Astrocyte of the spinal cord (primary cell): Measurements from ENCODE around the gene F10.

Source experiments
- DNase-seq: peaks from one replicate; pipeline ENCODE4 v3.0.0; 2011; ENCODE audit warnings: low read depth, low spot score
- H3K4me3 ChIP-seq: 2 replicates; pipeline ENCODE4 v1.5.1; 2011; ENCODE audit warnings: low read depth, mild to moderate bottlenecking, low read length, moderate library complexity
- in situ Hi-C: cut with HindIII; loops from 2 replicates; pipeline ENCODE4 v1.10.0; 2017; ENCODE audit warnings: low sequenced_read_pairs
- TF ChIP-seq, protein P1 (sequence below): IDR thresholded peaks from 2 replicates; pipeline ENCODE4 v1.5.1; 2012; ENCODE audit warnings: low read depth, mild to moderate bottlenecking, low read length, inconsistent platforms

F10 gene

GRCh38 chr13:113086031-113086750 lies 36.4 kb upstream of the F10 start:
- in situ Hi-C loops: no loop called here
- no peak overlapping the region for H3K4me3 ChIP-seq
- DNase-seq: no peak
- TF ChIP-seq, protein P1, sequence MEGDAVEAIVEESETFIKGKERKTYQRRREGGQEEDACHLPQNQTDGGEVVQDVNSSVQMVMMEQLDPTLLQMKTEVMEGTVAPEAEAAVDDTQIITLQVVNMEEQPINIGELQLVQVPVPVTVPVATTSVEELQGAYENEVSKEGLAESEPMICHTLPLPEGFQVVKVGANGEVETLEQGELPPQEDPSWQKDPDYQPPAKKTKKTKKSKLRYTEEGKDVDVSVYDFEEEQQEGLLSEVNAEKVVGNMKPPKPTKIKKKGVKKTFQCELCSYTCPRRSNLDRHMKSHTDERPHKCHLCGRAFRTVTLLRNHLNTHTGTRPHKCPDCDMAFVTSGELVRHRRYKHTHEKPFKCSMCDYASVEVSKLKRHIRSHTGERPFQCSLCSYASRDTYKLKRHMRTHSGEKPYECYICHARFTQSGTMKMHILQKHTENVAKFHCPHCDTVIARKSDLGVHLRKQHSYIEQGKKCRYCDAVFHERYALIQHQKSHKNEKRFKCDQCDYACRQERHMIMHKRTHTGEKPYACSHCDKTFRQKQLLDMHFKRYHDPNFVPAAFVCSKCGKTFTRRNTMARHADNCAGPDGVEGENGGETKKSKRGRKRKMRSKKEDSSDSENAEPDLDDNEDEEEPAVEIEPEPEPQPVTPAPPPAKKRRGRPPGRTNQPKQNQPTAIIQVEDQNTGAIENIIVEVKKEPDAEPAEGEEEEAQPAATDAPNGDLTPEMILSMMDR: peak; percentile 17

GRCh38 chr13:113086991-113087922 lies 35.3 kb upstream of the F10 start:
- TF ChIP-seq, protein P1: no peak
- no peak overlapping the region for H3K4me3 ChIP-seq
- DNase-seq: no peak
- in situ Hi-C loops: no loop called here

DNA sequence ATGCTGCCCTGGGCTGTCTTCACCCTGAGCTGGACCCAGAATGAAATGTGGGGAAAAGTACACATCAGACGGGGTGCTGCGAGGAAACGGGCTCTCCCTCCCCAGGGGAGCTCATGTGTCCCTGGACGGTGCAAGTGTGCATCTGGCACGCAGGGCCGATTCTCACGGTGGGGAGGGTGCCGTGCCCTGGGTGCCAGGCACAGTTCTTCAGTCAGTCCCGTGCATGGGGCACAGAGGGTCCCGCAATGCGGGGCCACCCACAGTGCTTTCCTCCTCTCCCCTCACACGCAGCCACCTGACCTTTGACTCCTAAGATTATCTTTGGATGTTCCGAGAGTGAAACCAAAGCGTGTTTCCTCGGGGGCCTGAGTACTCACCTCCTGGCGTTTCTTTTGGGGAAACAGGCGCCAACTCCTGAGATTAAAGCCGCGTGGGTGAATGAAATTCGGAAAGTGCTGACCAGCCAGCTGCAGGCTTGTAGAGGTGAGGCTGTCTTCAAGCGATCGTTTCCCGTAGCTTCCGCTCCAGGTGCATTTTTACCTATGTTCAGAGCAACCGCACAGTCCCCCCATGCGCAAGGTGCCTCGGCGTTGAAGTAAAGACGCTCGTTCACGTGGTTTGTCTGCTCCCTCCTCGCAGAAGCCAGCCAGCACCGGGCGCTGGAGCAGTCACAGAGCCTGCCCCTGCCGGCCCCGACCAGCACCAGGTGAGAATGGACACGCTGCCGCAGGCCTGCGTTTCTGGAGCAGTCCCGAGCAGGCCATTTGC lies 34.5 kb upstream of the F10 start:
- no peak overlapping the region for H3K4me3 ChIP-seq
- in situ Hi-C loops: no loop called here
- TF ChIP-seq, protein P1: no peak
- DNase-seq: no peak

GRCh38 chr13:113088691-113089020 lies 33.9 kb upstream of the F10 start:
- TF ChIP-seq, protein P1: no peak
- H3K4me3 ChIP-seq: no peak overlapping the region
- no peak for DNase-seq
- in situ Hi-C loops: no loop called here

- TF ChIP-seq, protein P1: no peak
- no peak overlapping the region for H3K4me3 ChIP-seq
- in situ Hi-C loops: no loop called here
- no peak for DNase-seq
Observed at GRCh38 chr13:113089693-113090414, 32.7 kb upstream of the F10 start.

DNA sequence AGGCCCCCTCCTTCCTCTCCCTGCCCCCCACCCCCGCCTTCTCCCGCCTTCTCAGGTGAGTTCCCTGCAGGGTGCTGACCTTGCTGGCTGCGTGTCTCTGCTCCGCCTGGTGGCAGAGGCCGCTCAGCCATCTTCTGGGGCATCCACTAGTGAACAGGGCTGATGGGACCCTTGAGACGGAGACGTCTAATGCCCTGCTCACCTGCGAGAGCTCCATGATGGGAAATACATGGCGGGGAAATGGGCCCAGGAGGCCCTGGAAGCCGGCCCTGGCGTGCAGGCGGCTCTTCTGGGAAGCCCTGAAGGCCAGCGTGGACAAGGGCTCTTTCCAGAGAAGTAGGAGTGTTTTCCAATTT lies 32.2 kb upstream of the F10 start:
- no peak for DNase-seq
- in situ Hi-C loops: no loop called here
- TF ChIP-seq, protein P1: no peak
- no peak overlapping the region for H3K4me3 ChIP-seq
